ENCODE measurements around the gene MED12L.

GRCh38 chr3:151224268-151224866, 138.9 kb downstream of the MED12L start:
- TF ChIP-seq CTCF (IDR thresholded peaks at IDR 0.05; ENCODE audit: low read length) (no peak), EZH2 (IDR thresholded peaks at IDR 0.05; ENCODE audit: borderline replicate concordance, low read length) (no peak)
